Raji (cell line): ENCODE results near the gene TMCC2.

ENCODE experiments used
- POLR2A ChIP-seq: IDR thresholded peaks from 2 replicates; pipeline ENCODE4 v1.6.1; 2011; ENCODE audit warnings: low read depth, low read length, control low read depth; ENCODE audit not compliant: insufficient read depth

The TMCC2 gene

DNA sequence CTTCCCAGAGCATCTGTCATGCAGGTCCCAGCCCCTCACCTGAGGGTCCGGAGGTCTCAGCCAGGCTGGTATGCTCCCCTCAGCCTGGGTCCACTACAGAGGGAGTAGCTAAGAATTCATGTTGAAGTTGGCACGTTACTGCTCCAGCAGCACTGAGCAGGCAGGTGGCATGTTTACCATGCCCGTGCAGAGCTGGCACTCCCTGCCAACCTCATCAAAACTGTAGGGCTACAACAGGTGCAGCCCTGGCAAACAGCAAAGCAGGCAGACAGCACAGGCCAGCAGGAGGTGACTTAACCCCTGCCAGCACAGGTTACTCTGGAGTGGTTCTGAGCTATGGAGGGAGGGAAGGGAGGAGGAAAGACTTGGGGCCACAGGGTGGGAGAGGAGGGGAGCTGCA, 47.4 kb downstream of the TMCC2 start:
- no peak for TF ChIP-seq POLR2A

- TF ChIP-seq POLR2A: no peak
Observed at GRCh38 chr1:205275916-205276688, 48.4 kb downstream of the TMCC2 start.

GRCh38 chr1:205276689-205277065, 48.9 kb downstream of the TMCC2 start:
- TF ChIP-seq POLR2A: no peak

DNA sequence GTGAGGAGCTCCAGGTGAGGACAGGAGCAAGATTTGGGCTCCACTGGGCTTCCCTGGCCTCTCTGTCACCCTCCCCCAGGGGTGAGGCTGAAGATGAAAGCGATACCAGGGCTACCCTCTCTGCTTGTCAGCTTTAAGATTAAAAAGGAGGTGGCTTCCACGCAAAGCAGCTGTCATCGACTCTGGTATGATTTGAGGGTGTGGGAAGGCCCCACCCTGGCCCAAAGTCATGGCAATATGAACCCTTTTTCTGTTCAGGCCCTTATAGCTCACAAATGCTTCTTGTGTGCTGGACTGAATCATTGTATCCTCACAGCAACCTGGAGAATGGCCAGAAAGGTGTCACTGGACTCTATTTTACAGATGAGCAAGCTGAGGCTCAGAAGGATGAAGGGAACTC, 52.2 kb downstream of the TMCC2 start:
- no peak for TF ChIP-seq POLR2A

GRCh38 chr1:205283270-205284147, 55.8 kb downstream of the TMCC2 start:
- TF ChIP-seq POLR2A: 0 out of 2 replicates have a peak, but pooled peaks have one; percentile 20

GRCh38 chr1:205284420-205285144, 56.8 kb downstream of the TMCC2 start:
- peak; percentile 72; the same call in 1 of the 2 replicates for TF ChIP-seq POLR2A

DNA sequence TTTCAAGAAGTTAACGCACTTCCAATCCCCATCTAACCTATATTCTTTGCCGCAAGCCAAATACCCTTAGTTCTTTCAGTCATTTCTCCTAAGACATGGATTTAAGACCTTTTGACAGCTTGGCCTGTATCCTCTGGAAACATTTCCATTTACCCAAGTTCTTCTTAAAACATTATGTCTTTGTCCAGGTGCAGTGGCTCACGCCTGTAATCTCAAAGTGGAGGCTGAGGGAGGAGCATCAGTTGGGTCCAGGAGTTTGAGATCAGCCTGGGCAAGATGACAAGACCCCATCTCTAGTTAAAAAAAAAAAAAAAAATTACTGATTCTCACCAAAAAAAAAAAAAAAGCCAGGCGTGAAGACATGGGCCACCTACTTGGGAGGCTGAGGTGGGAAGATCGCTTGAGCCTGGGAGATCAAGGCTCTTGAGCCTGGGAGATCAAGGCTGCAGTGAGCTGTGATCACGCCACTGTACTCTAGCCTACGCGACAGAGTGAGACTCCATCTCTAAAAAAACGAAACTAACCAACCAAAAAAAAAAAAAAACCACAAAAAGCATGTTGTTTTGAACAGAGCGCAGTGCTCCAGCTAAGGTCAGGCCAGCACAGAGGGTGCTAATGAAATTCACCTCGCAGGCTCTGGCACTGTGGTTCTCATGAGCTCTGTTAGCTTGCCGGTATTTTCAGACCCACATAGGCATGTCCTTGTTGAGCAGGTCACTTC, 57.8 kb downstream of the TMCC2 start:
- TF ChIP-seq POLR2A: peak; percentile 57

- peak; percentile 41 for TF ChIP-seq POLR2A
Observed at GRCh38 chr1:205286335-205286950, 58.7 kb downstream of the TMCC2 start.

- no peak for TF ChIP-seq POLR2A
Observed at GRCh38 chr1:205287076-205287475, 59.3 kb downstream of the TMCC2 start.

GRCh38 chr1:205287767-205288559, 60.2 kb downstream of the TMCC2 start:
- peak; percentile 42; the same call in 1 of the 2 replicates for TF ChIP-seq POLR2A

DNA sequence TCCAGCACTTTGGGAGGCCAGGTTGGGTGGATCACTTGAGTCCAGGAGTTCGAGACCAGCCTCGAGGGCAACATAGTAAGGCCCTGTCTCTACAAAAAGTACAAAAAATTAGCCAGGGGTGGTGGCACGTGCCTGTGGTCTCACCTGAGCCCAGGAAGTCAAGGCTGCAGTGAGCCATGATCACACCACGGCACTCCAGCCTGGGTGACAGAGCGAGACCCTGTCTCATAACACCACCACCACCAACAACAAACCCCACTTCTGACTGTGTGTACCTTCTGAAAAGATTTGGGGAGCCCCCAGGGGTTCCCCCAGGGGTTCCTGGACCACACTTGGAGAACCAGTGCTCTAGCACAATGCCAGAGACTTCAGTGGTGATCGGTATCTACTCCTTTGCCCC, 63.9 kb downstream of the TMCC2 start:
- no peak for TF ChIP-seq POLR2A

DNA sequence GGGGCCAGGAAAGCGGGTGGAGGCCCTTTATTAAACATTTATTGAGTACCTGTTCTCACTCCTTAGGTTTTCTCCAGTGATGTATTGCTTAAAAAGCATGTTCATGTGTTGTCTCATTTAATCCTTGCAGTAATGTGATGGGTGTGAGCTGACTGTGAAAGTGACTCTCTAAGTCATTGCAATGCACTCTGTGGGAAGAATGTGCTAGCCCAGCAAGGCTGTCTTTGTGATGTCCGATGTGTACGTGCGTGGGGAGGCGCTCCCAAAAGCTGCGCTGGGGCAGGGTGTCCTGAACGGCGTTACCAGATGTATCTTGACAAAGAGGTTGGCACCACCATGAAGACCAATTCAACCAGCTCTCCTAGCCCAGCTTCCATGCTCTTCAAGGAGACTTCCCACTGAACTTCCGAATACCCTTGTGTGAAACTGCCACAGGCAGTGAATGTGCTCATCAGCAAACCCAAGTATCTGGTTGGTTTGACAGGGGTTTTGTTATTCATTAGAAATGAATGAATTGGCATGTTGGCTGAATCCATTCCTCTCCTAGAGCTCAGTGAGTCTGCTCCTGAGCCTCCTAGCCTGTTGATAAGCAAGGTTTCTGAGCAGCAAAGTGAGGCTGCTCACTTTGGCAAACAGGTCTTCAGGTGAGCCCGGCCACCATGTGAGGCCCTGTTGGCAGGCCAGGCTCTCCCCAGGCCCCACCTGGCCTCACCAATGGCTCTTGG, 65.8 kb downstream of the TMCC2 start:
- no peak for TF ChIP-seq POLR2A

DNA sequence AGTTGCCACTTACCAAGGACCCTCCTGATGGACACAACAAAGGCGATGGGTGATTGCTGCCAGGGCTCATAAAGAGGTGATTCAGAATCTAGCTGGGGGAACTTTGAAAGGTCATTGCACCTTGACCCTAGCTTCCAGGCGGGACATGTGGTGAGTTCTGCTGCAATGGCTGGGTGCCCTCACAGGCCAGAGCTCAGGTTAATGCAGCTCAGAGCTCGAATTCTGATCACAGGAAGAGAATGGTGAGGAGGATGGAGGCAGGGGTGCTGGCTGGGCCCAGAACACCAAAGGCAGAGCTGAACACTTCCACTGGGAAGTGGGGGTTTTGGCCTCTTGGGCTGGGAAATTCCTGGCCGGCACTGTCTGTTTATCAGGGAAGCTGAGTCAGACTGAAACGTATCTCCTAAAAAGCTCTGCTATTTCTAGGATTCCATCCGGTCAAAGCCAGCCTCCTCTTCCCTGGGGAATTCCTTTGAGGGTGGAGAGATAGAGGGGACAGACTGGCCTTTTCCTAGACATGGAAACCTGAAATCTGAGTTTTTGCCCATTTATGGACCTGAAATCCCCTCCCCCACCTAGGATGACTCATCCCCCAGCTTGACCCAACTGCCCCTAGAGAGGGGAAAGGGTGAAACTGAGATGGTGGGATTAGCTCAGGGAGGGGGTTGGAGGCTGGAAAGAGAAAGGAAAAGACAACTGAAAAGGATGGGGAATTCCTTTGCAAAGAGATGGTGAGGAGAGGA, 66.6 kb downstream of the TMCC2 start:
- no peak for TF ChIP-seq POLR2A

- no peak for TF ChIP-seq POLR2A
Observed at GRCh38 chr1:205294934-205295333, 67.2 kb downstream of the TMCC2 start.
